Lung (tissue), 12 donors: ENCODE data around the gene ZC3HAV1. TPM values are rescaled to one million over a fixed set of nuclear protein-coding genes. Genes with fewer than 3 reads are reported as not detected.
"Not testable (repeated sequence)": the region's sequence is repeated elsewhere in the genome, so short reads cannot be mapped to it uniquely, and the experiment has no call there.

ENCODE experiments used
- ATAC-seq: fragments of 200-7000 bp; cut with Tn5 transposase; one replicate; pipeline ENCODE4 v1.9.1; 2020; ENCODE audit warnings: moderate number of reproducible peaks; ENCODE audit not compliant: insufficient read depth, low FRiP score
- DNase-seq, 3 donors: peaks; one replicate each; pipeline ENCODE4 v3.0.0-alpha.2; 2013 to 2017
- H3K27ac ChIP-seq, 2 donors: one replicate each; pipeline ENCODE4 v1.5.1; 2013; ENCODE audit warnings: mild to moderate bottlenecking in 2 of 2, moderate library complexity in 2 of 2, control low read depth in 1 of 2, inconsistent platforms in 1 of 2, low read depth in 1 of 2, low read length in 1 of 2
- H3K27me3 ChIP-seq, 3 donors: one replicate each; pipeline ENCODE4 v1.5.1; 2013; ENCODE audit warnings: low read length in 2 of 3; ENCODE audit not compliant: control insufficient read depth in 3 of 3, insufficient read depth in 3 of 3
- H3K36me3 ChIP-seq, 4 donors: one replicate each; pipeline ENCODE4 v1.5.1; 2013; ENCODE audit warnings: low read length in 4 of 4, mild to moderate bottlenecking in 1 of 4, moderate library complexity in 1 of 4; ENCODE audit not compliant: control insufficient read depth in 4 of 4, insufficient read depth in 4 of 4
- H3K4me1 ChIP-seq, 5 donors: one replicate each; pipeline ENCODE4 v1.5.1; 2013; ENCODE audit warnings: low read length in 5 of 5, mild to moderate bottlenecking in 2 of 5, moderate library complexity in 1 of 5; ENCODE audit not compliant: control insufficient read depth in 5 of 5, insufficient read depth in 5 of 5
- H3K4me3 ChIP-seq: one replicate; pipeline ENCODE4 v1.5.1; 2013; ENCODE audit warnings: mild to moderate bottlenecking, control low read depth, moderate library complexity
- H3K9ac ChIP-seq, 2 donors: one replicate each; pipeline ENCODE4 v1.5.1; 2013; ENCODE audit warnings: low read length in 2 of 2, control low read depth in 1 of 2; ENCODE audit not compliant: insufficient read depth in 1 of 2
- H3K9me3 ChIP-seq, 4 donors: one replicate each; pipeline ENCODE4 v1.5.1; 2013; ENCODE audit warnings: low read length in 3 of 4, mild to moderate bottlenecking in 1 of 4, moderate library complexity in 1 of 4; ENCODE audit not compliant: control insufficient read depth in 4 of 4, insufficient read depth in 3 of 4
- CTCF ChIP-seq: IDR thresholded peaks from 2 replicates; pipeline ENCODE4 v1.5.1; 2012; ENCODE audit warnings: mild to moderate bottlenecking; ENCODE audit errors: control extremely low read depth, extremely low read depth
- WGBS, 2 donors: extraction: QIAGEN DNeasy Blood & Tissue Kit; methylation state at CpG; one replicate each; pipeline ENCODE4 v1.1.7; 2013; 5-methylcytosine and 5-hydroxymethylcytosine counted together
- polyA plus RNA-seq, 2 donors: library from polyadenylated mRNA; stranded (reverse); fragments of 200-250 nt; gene quantifications; one replicate each; pipeline ENCODE4 v1.2.1, GENCODE V29; 2013
- total RNA-seq, 2 donors: library from RNA; depleted of rRNA in 1 of 2; stranded (reverse); fragments of >200 nt in 1 of 2; gene quantifications; one replicate each; pipeline ENCODE4 v1.2.1, GENCODE V29; 2014 to 2021
- donor health status: control.
- donor health status: control.
- donor health status: Bipolar disorder and iron deficiency.
- donor health status: healthy.
- donor health status: DM: yes; HTN: yes; CAD: no.

ZC3HAV1 gene
- total and polyA plus RNA-seq, 4 donors, result 8.2 to 43.4 (median 24.5) TPM

GRCh38 chr7:139078911-139079310 is 30.6 kb downstream of the ZC3HAV1 start:
- peaks cover 0 to 4% (median 0%) of the 10 kb centered on the region in 5 donors for H3K4me1 ChIP-seq
- no peak overlapping the region for H3K4me3 ChIP-seq
- TF ChIP-seq CTCF, result no peak
- peaks cover 0 to 2% (median 0%) of the 10 kb centered on the region in 4 donors for H3K9me3 ChIP-seq
- H3K27ac ChIP-seq, result no peak overlapping the region
- WGBS, 2 donors, result 26 to 71% methylated on average over 1 of the region's 1 CpG
- peaks cover 5 to 39% (median 10%) of the 10 kb centered on the region in 4 donors for H3K36me3 ChIP-seq
- H3K9ac ChIP-seq, result no peak overlapping the region
- no peak for ATAC-seq
- H3K27me3 ChIP-seq, result no peaks in the 10 kb centered on the region
- no peak for DNase-seq

GRCh38 chr7:139078399-139078798 is 31.1 kb downstream of the ZC3HAV1 start:
- H3K36me3 ChIP-seq, result peaks cover 5 to 38% (median 10%) of the 10 kb centered on the region in 4 donors
- 91 to 97% methylated on average over 1 of the region's 1 CpG for WGBS, 2 donors
- H3K4me3 ChIP-seq, result no peak overlapping the region
- TF ChIP-seq CTCF, result no peak
- peaks cover 0 to 4% (median 0%) of the 10 kb centered on the region in 5 donors for H3K4me1 ChIP-seq
- H3K9ac ChIP-seq, result no peak overlapping the region
- DNase-seq (no peak), ATAC-seq (no peak)
- no peak overlapping the region for H3K27ac ChIP-seq
- H3K27me3 ChIP-seq, result no peaks in the 10 kb centered on the region
- H3K9me3 ChIP-seq, result no peaks in the 10 kb centered on the region

- H3K27ac ChIP-seq, H3K4me1 ChIP-seq, H3K27me3 ChIP-seq, H3K9ac ChIP-seq, DNase-seq, ATAC-seq, H3K4me3 ChIP-seq, H3K9me3 ChIP-seq: not testable (repeated sequence)
- H3K36me3 ChIP-seq, result peaks cover 7 to 38% (median 11%) of the 10 kb centered on the region in 4 donors
- WGBS, 2 donors, result 68 to 82% methylated on average over 5 of the region's 5 CpGs
Measured at GRCh38 chr7:139077706-139078105, 31.8 kb downstream of the ZC3HAV1 start.

GRCh38 chr7:139075871-139076686 is 33.4 kb downstream of the ZC3HAV1 start:
- 85% methylated on average over 11 of the region's 11 CpGs for WGBS, 2 donors
- Histone ChIP-seq H3K36me3 (peaks cover 11 to 45% (median 16%) of the 10 kb centered on the region in 4 donors), H3K4me1 (peaks cover 0 to 4% (median 0%) of the 10 kb centered on the region in 5 donors), H3K27ac (no peak overlapping the region), H3K4me3 (no peak overlapping the region), H3K9ac (no peak overlapping the region), H3K27me3 (no peaks in the 10 kb centered on the region), H3K9me3 (no peaks in the 10 kb centered on the region)
- ATAC-seq (no peak), DNase-seq (no peak)
- no peak for TF ChIP-seq CTCF
